Activated naive CD4-positive, alpha-beta T cell treated with anti-CD3 and anti-CD28 coated beads, Interleukin-2, amount 10 ng/mL, durations not matched to agents 7 days and 5 days (primary cell): Measurements from ENCODE around the gene PARP15.
A peak's percentile ranks its signal among the peaks of the same experiment; 100 is the strongest.

Experiments used
- CTCF ChIA-PET: fragments of 350-600 bp; sonication (Branson Sonifier 250); formaldehyde crosslinking; loops from one replicate; lab custom pipeline; 2021; ENCODE audit warnings: antibody characterized with exemption; lab: Charles Lee
- DNase-seq: peaks from one replicate; pipeline ENCODE4 v3.0.0-alpha.2; 2020
- H3K27ac Mint-ChIP-seq: one replicate; pipeline ENCODE4 v1.8.0; 2021; ENCODE audit warnings: mild to moderate bottlenecking, moderate library complexity, mixed read lengths
- H3K27me3 Mint-ChIP-seq: one replicate; pipeline ENCODE4 v1.8.0; 2021; ENCODE audit warnings: mild to moderate bottlenecking, mixed read lengths
- H3K36me3 Mint-ChIP-seq: one replicate; pipeline ENCODE4 v1.8.0; 2021; ENCODE audit warnings: mixed read lengths
- H3K4me1 Mint-ChIP-seq: one replicate; pipeline ENCODE4 v1.8.0; 2021; ENCODE audit warnings: mixed read lengths
- H3K4me3 Mint-ChIP-seq: one replicate; pipeline ENCODE4 v1.8.0; 2021; ENCODE audit warnings: mild to moderate bottlenecking, moderate library complexity, mixed read lengths
- H3K9me3 Mint-ChIP-seq: one replicate; pipeline ENCODE4 v1.8.0; 2021; ENCODE audit warnings: mixed read lengths

Gene PARP15

DNA sequence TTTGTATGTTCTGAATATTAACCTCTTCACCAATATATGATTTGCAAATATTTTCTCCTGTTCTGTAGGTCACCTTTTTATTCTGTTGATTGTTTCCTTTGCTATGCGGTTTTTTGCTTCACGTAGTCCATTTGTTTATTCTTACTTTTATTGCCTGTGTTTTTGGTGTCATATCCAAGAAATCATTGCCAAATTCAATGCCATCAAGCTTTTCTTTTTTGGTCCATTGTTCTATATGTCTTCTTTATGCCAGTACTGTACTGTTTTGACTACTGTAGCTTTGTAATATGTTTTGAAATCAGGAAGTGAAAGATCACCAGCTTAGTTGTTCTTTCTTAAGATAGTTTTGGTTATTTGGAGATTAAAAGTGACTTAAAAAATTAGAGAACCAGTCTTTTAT is 4.2 kb downstream of the PARP15 start:
- H3K27me3 Mint-ChIP-seq, result no peaks in the 10 kb centered on the region
- H3K9me3 Mint-ChIP-seq, result peaks cover 28% of the 10 kb centered on the region
- H3K4me1 Mint-ChIP-seq, result peaks cover 48% of the 10 kb centered on the region
- peaks cover 66% of the 10 kb centered on the region for H3K36me3 Mint-ChIP-seq
- CTCF ChIA-PET, result interaction anchor here (1.2 kb wide), 1 partner anchor 29 kb away, joined by 3 read pairs; no protein-coding TSS in a partner anchor
- DNase-seq, result no peak
- H3K27ac Mint-ChIP-seq, result peak overlapping the region; percentile 19
- no peak overlapping the region for H3K4me3 Mint-ChIP-seq

DNA sequence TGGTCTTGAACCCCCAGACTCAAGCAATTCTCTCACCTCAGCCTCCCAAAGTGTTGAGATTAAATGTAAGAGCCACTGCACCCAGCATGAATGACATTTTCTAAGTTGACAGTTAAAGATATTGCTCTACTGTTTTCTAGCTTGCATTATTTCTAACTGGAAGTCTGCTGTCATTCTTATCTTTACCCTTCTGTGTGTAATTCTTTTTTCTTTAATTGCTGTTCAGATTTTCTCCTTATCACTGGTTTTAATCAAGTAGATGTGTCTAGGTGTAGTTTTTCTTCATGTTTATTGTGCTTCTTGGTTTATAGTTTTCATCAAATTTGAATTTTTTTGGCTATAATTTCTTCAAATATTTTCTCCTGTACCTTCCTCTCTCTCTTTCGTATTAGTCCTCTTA is 4.9 kb downstream of the PARP15 start:
- H3K4me3 Mint-ChIP-seq, result no peak overlapping the region
- peaks cover 71% of the 10 kb centered on the region for H3K36me3 Mint-ChIP-seq
- H3K27ac Mint-ChIP-seq, result no peak overlapping the region
- peaks cover 46% of the 10 kb centered on the region for H3K4me1 Mint-ChIP-seq
- no peaks in the 10 kb centered on the region for H3K27me3 Mint-ChIP-seq
- H3K9me3 Mint-ChIP-seq, result peaks cover 28% of the 10 kb centered on the region
- no peak for DNase-seq
- CTCF ChIA-PET, result interaction anchor here (1.2 kb wide), 1 partner anchor 28 kb away, joined by 3 read pairs; no protein-coding TSS in a partner anchor

DNA sequence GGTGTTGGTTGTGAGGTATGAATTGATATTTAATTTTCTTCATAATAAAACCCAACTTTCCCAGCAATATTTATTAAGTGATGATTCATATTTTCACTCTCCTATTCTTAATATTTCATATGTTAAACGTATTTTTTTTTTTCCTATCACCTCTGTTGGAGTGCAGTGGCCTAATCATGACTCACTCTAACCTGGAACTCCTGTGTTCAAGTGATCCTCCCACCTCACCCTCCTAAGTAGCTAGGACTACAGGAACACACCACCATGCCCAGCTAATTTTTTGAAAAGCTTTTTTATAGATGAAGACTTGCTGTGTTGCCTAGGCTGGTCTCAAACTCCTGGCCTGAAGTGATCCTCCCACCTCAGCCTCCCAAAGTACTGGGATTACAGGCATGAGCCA is 8.6 kb downstream of the PARP15 start:
- no peaks in the 10 kb centered on the region for H3K27me3 Mint-ChIP-seq
- H3K4me3 Mint-ChIP-seq, result no peak overlapping the region
- CTCF ChIA-PET, result no interaction called here
- H3K27ac Mint-ChIP-seq, result no peak overlapping the region
- DNase-seq, result no peak
- H3K36me3 Mint-ChIP-seq, result peaks cover 63% of the 10 kb centered on the region
- peaks cover 24% of the 10 kb centered on the region for H3K9me3 Mint-ChIP-seq
- H3K4me1 Mint-ChIP-seq, result peaks cover 26% of the 10 kb centered on the region

- peaks cover 21% of the 10 kb centered on the region for H3K4me1 Mint-ChIP-seq
Observed at GRCh38 chr3:122586773-122587485, 9.5 kb downstream of the PARP15 start.

DNA sequence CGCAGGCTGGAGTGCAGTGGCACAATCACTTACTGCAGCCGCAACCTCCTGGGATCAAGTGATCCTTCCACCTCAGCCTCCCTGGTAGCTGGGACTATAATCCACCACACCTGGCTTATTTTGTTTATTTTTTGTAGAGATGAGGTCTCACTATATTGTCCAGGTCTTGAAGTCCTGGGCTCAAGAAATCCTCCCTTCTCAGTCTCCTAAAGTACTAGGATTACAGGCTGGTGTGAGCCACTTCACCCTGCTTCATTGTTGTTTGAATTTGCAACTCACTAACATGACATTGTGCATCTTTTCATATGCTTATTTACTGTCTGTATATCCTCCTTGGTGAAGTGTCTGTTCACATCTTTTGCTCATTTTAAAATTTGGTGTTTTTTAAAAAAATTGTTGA is 10.1 kb downstream of the PARP15 start:
- Mint-ChIP-seq H3K27ac (no peak overlapping the region), H3K36me3 (peaks cover 58% of the 10 kb centered on the region), H3K9me3 (peaks cover 9% of the 10 kb centered on the region), H3K4me1 (peaks cover 21% of the 10 kb centered on the region), H3K4me3 (no peak overlapping the region), H3K27me3 (no peaks in the 10 kb centered on the region)
- no peak for DNase-seq
- CTCF ChIA-PET, result interaction anchor here (0.6 kb wide), 1 partner anchor 12 kb away, joined by 5 read pairs; no protein-coding TSS in a partner anchor

More at GRCh38 chr3:122586773-122587485, 9.5 kb downstream of the PARP15 start:
- no peak for DNase-seq
- CTCF ChIA-PET, result interaction anchor here (0.6 kb wide), 1 partner anchor 11 kb away, joined by 5 read pairs; no protein-coding TSS in a partner anchor
- no peak overlapping the region for H3K27ac Mint-ChIP-seq
- H3K9me3 Mint-ChIP-seq, result peaks cover 16% of the 10 kb centered on the region
- no peak overlapping the region for H3K4me3 Mint-ChIP-seq
- no peaks in the 10 kb centered on the region for H3K27me3 Mint-ChIP-seq
- peaks cover 60% of the 10 kb centered on the region for H3K36me3 Mint-ChIP-seq

- H3K9me3 Mint-ChIP-seq, result no peaks in the 10 kb centered on the region
- DNase-seq, result no peak
- no peak overlapping the region for H3K27ac Mint-ChIP-seq
- no peaks in the 10 kb centered on the region for H3K27me3 Mint-ChIP-seq
- H3K36me3 Mint-ChIP-seq, result peaks cover 42% of the 10 kb centered on the region
- H3K4me1 Mint-ChIP-seq, result peaks cover 15% of the 10 kb centered on the region
- H3K4me3 Mint-ChIP-seq, result no peak overlapping the region
- CTCF ChIA-PET, result no interaction called here
Observed at GRCh38 chr3:122589297-122589696, 11.8 kb downstream of the PARP15 start.

DNA sequence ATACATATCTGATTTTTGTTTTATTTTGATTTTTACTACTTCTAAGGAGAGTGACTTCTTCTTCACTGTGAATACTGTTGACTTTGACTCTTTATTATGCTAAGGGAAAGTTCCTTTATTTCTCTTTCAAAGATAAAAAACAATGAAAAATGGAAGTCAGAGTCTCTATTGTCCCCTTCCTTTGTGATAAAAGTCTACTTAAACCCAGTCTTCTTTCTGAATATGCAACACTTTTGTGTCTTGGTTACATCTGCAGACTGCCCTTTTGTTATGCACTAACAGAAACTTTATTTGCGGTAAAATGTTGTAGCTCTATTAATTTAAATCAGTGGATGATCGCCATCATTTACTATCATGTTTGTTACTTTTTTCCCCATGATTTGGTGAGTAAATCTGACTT is 13.2 kb downstream of the PARP15 start:
- Mint-ChIP-seq H3K36me3 (peaks cover 34% of the 10 kb centered on the region), H3K4me1 (peaks cover 13% of the 10 kb centered on the region), H3K27ac (no peak overlapping the region), H3K4me3 (no peak overlapping the region), H3K27me3 (no peaks in the 10 kb centered on the region), H3K9me3 (no peaks in the 10 kb centered on the region)
- CTCF ChIA-PET, result no interaction called here
- no peak for DNase-seq

DNA sequence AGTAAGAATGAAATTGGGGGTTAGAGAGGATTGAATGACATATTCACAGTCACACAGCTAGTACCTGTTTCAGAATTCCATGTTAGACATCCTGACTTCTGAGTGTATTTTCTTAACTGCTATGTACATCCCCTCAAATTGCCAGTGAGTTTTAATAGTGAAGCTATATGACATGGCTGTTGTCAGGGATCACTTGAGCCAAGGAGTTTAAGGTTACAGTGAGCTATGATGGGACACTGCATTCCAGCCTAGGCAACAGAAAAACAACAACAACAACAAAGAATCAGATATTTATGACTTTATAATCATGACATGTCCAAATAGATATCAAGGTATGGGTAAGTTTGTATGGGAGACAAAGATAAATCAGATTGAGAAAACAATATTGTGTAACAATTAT is 16.6 kb downstream of the PARP15 start:
- peaks cover 5% of the 10 kb centered on the region for H3K9me3 Mint-ChIP-seq
- H3K27me3 Mint-ChIP-seq, result no peaks in the 10 kb centered on the region
- peaks cover 36% of the 10 kb centered on the region for H3K36me3 Mint-ChIP-seq
- peaks cover 5% of the 10 kb centered on the region for H3K4me1 Mint-ChIP-seq
- H3K27ac Mint-ChIP-seq, result no peak overlapping the region
- DNase-seq, result no peak
- CTCF ChIA-PET, result interaction anchor here (0.7 to 2.0 kb wide), 2 partner anchors 38 to 85 kb away, joined by 3 to 5 read pairs; no protein-coding TSS in a partner anchor
- no peak overlapping the region for H3K4me3 Mint-ChIP-seq

DNA sequence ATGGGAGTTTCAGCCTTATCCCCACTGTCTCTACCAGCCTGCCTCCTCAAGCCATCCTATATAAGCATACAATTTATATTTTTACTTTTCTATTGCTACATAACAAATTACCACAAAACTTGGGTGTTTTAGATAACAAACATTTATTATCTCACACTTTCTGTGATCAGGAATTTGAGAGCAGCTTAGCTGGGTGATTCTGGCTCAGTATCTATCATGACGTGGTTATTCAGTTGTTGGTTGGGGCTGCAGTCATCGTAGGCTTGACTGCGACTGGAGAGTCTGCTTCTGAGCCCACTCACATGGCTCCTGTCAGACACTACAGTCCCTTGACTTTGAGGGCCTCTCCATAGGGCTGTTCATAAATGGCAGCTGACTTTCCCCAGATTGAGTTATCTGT is 20.7 kb downstream of the PARP15 start:
- no peak for DNase-seq
- Mint-ChIP-seq H3K27ac (no peak overlapping the region), H3K36me3 (peaks cover 41% of the 10 kb centered on the region), H3K9me3 (peaks cover 5% of the 10 kb centered on the region), H3K4me1 (peaks cover 6% of the 10 kb centered on the region), H3K4me3 (no peak overlapping the region), H3K27me3 (no peaks in the 10 kb centered on the region)
- CTCF ChIA-PET, result no interaction called here

GRCh38 chr3:122598556-122598955 is 21.1 kb downstream of the PARP15 start:
- Mint-ChIP-seq H3K36me3 (peaks cover 45% of the 10 kb centered on the region), H3K4me1 (peaks cover 8% of the 10 kb centered on the region), H3K4me3 (no peak overlapping the region), H3K27me3 (no peaks in the 10 kb centered on the region), H3K9me3 (peaks cover 5% of the 10 kb centered on the region), H3K27ac (no peak overlapping the region)
- DNase-seq, result no peak
- CTCF ChIA-PET, result no interaction called here

DNA sequence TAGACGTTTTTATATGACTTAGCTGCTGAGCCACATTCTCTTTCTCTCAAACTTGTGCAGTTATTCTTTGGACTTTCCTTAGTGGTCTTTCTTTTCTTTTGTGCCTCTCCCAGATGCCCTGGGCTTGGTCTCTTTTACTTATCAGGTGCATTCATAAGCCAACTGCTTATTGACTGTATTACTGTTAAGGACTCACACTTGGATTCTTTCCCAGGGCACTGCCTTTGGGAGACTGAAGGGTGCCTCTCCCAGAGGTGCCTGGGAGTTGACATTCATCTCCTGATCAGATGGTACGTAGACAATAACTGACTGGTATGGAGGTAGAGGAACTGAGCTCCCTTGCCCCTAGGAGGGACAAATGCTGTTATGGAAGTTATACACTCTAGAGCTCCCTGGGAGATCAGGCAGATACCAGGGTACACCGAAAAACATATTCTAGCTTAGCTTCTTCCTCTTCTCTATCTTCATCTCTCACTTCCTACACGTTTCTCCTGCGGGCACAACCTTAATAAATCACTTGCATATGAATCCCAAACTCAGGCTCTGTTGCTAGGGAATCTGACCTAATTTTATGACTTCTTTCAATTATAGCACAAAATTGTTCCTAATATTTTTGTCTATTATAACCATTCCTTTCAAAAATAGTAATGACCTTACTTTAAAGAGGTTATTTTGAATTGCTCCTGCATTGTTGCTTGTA is 24.7 kb downstream of the PARP15 start:
- Mint-ChIP-seq H3K27ac (no peak overlapping the region), H3K4me3 (no peak overlapping the region), H3K36me3 (peaks cover 47% of the 10 kb centered on the region), H3K4me1 (peaks cover 8% of the 10 kb centered on the region), H3K27me3 (no peaks in the 10 kb centered on the region), H3K9me3 (no peaks in the 10 kb centered on the region)
- no peak for DNase-seq
- CTCF ChIA-PET, result interaction anchor here (1.5 kb wide), 1 partner anchor 77 kb away, joined by 3 read pairs; no protein-coding TSS in a partner anchor

DNA sequence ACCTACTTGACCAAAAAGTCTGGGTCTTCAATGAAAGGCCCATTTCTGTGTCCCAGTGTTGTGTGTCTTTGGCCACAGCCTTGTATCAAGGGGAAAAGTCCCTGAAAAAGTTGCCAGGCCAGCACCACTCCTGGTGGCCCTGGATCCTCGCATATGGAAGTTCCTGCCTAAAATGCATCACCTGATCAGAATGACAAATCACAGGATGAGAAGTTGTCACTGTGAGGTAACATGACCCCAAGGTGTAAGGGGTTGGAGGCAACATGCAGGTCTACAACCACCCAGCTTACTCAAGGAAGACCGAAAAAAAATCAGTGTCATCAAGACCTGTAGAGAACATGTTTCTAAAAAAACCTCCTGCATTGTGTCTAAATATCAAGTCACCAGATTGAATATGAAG is 25.6 kb downstream of the PARP15 start:
- CTCF ChIA-PET, result interaction anchor here (1.5 kb wide), 1 partner anchor 76 kb away, joined by 3 read pairs; no protein-coding TSS in a partner anchor
- no peak for DNase-seq
- no peaks in the 10 kb centered on the region for H3K27me3 Mint-ChIP-seq
- H3K9me3 Mint-ChIP-seq, result no peaks in the 10 kb centered on the region
- peaks cover 8% of the 10 kb centered on the region for H3K4me1 Mint-ChIP-seq
- H3K27ac Mint-ChIP-seq, result no peak overlapping the region
- H3K36me3 Mint-ChIP-seq, result peaks cover 53% of the 10 kb centered on the region
- H3K4me3 Mint-ChIP-seq, result no peak overlapping the region

- Mint-ChIP-seq H3K4me1 (peaks cover 26% of the 10 kb centered on the region), H3K27me3 (no peaks in the 10 kb centered on the region), H3K27ac (no peak overlapping the region), H3K4me3 (no peak overlapping the region), H3K36me3 (peaks cover 64% of the 10 kb centered on the region), H3K9me3 (peaks cover 7% of the 10 kb centered on the region)
- CTCF ChIA-PET, result no interaction called here
- DNase-seq, result no peak
Observed at GRCh38 chr3:122606330-122606729, 28.9 kb downstream of the PARP15 start.

GRCh38 chr3:122608916-122609315 is 31.5 kb downstream of the PARP15 start:
- peaks cover 24% of the 10 kb centered on the region for H3K4me1 Mint-ChIP-seq
- H3K27ac Mint-ChIP-seq, result peak overlapping the region; percentile 88
- CTCF ChIA-PET, result no interaction called here
- no peak for DNase-seq
- peaks cover 65% of the 10 kb centered on the region for H3K36me3 Mint-ChIP-seq
- H3K9me3 Mint-ChIP-seq, result peaks cover 9% of the 10 kb centered on the region
- no peak overlapping the region for H3K4me3 Mint-ChIP-seq
- no peaks in the 10 kb centered on the region for H3K27me3 Mint-ChIP-seq
